SIG-M5 treated with dmso at 0.1 percent for 504 hours (cell line): ENCODE results near the gene GABRD.

Source experiments
- DNase-seq: peaks from one replicate; lab custom pipeline; 2025; ENCODE audit not compliant: unreplicated experiment; lab: John Stamatoyannopoulos, UW

GABRD gene

DNA sequence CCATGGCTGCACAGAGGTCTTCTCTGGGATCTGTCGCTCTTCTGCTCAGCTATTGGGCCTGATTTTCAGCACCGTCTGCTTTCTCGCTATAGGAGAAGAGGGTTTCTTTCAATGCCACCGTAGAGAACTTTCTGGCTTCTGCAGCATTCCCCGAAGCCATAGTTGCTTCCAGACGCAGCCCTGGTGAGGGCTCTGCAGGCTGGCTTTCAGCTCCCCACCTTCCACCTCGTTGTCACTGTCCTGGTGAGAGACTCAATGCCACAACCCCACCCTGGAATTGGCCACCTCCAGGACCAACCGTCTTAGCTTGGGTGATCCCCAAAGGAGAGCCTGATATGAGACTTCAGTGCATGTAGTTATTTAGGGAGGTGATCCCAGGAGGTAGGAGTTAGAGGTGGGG lies 19.1 kb downstream of the GABRD start:
- DNase-seq, result no peak

- no peak for DNase-seq
Measured at GRCh38 chr1:2039251-2039650, 20.1 kb downstream of the GABRD start.

GRCh38 chr1:2041305-2041704 lies 22.2 kb downstream of the GABRD start:
- DNase-seq, result no peak

GRCh38 chr1:2041887-2042286 lies 22.7 kb downstream of the GABRD start:
- DNase-seq, result no peak

- DNase-seq, result no peak
Measured at GRCh38 chr1:2042830-2043773, 24.0 kb downstream of the GABRD start.

DNA sequence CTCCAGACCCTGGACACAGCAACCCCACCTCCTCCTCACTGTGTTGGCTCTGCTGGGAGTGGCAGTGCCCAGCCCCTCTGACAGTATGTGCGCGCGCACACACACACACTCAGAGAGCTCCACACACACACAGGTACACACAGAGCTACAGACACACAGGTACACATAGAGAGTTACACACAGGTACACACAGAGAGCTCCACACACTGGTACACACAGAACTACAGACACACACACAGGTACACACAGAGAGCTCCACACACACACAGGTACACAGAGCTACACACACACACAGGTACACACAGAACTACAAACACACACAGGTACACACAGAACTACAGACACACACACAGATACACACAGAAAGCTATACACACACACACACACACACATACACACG lies 24.7 kb downstream of the GABRD start:
- no peak for DNase-seq

- DNase-seq, result peak; percentile 37
Measured at GRCh38 chr1:2044510-2045319, 25.6 kb downstream of the GABRD start.

GRCh38 chr1:2045468-2046173 lies 26.5 kb downstream of the GABRD start:
- DNase-seq, result no peak

GRCh38 chr1:2046174-2046917 lies 27.2 kb downstream of the GABRD start:
- DNase-seq, result no peak

DNA sequence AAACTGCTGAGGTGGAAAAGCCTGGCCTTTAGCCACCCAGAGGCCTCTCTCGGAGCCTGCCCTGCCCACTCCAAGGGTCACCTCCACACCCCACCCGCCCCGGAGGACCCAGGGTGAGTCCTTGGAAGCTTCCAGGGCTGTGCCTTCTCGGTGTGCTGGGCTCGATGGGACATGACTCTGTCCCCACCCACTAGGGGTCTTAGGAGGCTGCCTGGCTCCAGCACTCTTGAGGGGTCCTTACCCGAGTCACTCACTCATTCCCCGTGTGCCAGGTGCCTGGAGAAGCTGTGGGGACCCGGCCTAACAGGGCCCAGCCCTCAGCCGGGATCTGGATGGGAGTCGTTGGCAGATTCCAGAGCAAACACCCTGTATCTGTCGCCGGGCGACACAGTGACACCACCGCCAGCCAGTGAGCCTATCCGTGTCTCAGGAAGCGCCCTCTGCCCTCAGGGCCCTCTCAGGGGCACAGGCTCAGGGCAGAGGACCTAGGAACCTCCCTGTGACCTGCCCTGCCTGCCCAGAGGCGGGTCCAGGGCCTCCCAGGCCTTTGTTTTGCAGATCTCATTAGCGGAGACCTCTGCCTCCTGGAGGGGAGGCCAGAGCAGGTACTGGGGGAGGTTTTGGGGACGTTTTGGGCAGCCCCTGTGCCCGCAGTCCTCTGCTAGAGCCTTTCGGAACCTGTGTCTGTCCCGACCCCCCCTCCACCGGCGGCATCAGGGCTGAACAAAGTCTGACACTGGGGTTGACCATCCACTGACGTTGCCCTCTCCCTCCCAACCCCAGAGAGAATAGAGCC lies 28.0 kb downstream of the GABRD start:
- no peak for DNase-seq

DNA sequence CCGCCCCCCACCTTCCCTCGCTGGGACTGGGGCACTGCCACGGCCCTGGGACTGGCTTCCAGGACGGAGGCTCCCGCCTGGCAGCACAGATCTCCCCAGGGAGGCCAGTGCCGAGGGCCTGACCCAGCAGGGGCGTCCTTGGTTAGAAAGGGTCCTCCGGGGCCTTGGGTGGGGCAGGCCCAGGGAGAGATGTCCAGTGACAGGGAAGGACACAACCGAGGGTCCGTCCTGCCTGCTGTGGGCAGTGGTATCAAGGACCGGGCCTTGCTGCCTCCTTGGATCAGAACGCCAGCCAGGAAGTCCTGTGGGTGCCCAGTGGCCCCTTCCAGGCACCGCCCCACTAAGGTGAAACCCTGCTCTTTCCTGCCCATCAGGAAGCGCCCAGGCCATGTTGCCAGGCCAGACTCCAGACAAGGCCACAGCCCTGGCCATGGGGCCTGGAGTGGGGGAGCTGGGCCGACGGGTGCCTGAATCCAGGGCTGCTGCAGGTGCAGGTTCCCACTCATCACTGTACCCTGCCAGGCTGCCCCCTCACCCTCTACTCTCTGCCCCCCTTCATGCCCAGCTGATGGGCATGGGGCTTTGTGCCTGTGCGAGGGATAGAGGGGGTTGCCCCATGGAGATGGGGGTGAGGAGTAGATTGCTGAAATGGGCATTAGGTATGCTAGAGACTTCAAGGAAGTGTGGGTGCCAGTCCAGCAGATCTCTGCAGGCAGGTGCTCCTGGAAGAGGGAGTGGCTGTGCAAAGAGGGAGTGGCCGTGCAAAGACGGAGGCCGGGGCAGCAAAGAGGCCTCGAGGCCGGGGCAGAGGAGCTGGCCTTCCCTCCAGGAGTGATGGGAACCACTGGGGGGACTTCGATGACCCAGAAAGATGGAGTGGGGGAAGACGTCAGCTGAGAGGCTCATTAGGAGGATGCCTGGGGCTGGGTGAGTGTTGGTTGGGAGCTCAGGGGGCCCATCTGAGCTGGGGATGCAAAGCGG lies 28.9 kb downstream of the GABRD start:
- DNase-seq, result no peak

DNA sequence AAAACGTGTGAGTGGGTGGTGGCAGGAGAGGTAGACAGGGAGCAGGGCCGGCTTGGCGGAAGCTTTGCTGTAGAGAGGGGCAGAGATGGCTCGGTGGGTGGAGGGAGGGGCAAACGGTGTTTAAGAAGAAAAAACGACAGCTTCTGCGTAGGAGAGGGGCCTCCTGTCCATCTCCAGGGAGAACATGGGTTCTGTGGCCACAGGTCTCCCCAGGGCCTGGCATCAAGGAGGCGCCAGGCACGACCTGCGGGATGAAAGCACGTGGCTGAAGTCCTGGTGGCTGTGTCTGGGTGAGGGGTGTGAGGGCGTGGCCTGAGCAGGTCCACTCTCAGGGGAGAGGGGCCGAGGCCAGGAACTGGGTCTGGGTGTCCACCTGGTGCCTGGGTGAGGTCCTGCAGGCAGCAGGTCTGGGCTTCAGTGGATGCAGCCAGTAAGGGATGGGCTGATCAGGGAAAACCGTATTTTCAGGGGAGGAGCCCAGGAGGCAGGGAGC lies 30.1 kb downstream of the GABRD start:
- DNase-seq, result peak; percentile 18

DNA sequence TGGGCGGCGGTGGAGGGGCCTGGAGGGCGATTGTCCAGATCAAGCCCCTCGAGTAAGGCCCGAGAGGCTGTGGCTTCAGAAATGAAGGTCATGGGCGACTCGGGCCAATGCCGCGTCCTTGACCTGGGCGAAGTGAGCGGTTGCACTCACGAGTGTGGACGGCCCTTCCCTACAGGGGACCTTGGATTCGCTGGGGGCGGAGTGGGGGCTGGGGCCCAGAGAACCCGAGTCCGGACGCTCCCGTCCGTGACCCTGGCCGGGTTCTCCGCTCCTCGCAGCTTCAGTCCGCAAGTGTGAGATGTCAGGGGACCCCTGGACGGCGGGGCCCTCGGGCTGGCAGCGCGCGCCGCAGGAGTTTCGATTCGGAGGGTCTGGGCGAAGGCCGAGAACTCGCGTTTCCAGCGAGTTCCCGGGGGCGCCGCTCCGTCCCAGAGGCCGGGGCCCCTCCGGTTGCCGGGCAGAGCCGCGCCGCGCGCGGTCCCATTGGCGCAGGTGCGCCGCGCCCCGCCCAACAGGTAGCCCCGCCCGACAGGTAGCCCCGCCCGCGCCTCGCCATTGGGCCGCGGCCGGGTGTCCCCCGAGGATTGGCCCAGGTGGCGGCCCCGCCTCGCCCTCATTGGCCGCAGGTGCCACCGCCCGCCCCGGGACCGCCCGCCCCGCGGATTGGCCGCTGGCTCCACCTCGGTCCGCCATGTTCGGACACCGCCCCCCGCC lies 30.7 kb downstream of the GABRD start, which contains the start of gene PRKCZ:
TSS of gene PRKCZ (plus strand) at position 694 of the 714 bp plus-strand sequence. CDS start 220 bp downstream, outside the sequence.
- peak; percentile 80 for DNase-seq

DNA sequence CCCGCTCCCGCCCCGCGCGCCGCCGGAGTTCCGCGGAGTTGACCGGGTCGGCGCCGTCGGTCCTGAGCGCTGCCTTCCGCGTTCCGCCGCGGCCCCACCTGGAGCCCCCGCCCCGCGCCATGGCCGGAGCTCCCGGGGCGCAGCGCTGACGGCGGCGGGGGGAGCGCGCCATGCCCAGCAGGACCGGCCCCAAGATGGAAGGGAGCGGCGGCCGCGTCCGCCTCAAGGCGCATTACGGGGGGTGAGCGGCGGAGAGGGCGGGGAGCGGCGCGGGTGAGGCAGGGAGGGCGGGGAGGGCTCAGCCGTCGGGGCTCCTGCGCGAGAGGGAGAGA lies 31.3 kb downstream of the GABRD start:
- peak; percentile 46 for DNase-seq

DNA sequence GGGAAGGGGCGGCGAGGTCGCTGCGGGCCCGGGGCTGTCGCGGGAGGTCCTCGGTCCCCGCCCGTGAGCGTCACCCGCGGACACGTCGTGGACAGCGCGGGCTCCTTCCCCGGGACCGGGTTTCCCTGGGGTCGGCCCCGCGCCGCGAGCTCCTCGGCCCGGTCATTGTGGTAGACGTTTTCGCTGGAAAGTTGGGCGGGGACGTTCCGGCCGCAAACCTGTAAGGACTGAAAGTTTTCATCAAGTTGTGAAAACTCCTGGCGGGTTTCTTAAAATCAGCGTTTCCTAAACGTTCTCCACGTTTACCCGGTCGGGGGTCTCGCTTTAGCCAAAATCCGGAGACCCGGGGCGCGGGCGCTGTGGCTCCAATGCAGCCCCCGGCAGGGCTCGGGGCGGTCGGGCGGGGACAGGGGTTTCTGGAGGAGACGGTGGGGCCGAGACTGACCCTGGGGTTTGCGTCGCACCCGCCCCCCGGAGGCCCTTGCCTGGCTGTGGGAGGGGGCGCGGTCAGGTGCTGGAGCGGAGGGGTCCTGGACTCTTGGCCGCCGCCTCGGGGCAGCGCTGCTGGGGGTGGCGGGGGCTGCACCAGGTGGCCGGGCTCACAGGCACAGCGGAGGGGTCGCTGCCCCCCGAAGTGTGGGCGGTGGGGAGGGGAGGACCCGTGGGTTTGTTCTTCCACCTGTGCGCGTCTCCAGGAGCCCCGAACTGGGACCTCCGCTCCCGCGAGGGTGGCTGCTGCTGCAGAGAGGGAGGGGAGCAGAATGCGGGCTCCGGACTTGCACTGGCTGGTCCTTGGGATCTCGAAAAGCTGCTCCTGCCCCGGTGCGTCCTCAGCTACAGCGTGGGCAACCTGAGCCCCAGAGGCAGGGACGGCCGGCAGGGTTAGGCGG lies 31.9 kb downstream of the GABRD start:
- no peak for DNase-seq

DNA sequence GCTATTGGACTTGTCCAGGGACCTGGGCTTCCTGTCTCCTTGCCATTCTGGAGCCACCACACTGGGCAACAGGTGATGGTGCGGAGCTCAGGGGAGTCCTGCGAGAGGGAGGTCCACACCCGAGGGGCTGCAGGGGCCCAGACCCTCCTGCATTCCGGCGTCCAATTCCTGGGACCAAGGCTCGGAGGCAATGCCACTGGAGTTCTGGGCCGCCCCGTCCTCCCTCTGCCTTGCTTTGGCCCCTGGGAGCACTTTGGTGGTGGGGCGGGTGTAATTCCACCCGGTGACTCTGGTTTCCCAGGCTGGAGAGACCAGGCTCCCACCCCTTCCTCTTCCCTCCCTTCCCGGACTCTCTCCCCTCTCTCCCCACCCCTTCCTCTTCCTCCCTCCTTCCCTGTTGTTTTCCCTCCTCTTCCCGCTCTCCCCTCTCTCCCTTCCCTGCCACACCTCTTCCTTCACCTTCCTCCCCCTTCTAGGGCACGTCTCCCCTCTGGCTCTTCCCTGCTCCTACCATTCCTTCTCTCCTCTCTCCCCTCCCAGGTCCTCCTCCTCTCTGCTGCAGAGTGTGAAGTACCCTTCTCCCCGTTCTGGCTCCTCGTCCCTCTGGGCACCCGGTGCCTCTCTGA lies 33.0 kb downstream of the GABRD start:
- DNase-seq, result no peak
